IgD-negative memory B cell (primary cell): ENCODE results near the gene KLF7. TPM values are rescaled to one million over a fixed set of nuclear protein-coding genes. Genes with fewer than 3 reads are reported as not detected.
A peak's percentile ranks its signal among the peaks of the same experiment; 100 is the strongest.

ENCODE experiments used
- H3K27ac Mint-ChIP-seq, 3 donors: one replicate each; pipeline ENCODE4 v1.8.0; 2020 to 2022; ENCODE audit warnings: mild to moderate bottlenecking in 3 of 3, mixed read lengths in 3 of 3, moderate library complexity in 1 of 3
- H3K27me3 Mint-ChIP-seq: one replicate; pipeline ENCODE4 v1.8.0; 2021; ENCODE audit warnings: mixed read lengths
- H3K36me3 Mint-ChIP-seq: one replicate; pipeline ENCODE4 v1.8.0; 2020; ENCODE audit warnings: mild to moderate bottlenecking, mixed read lengths
- H3K4me1 Mint-ChIP-seq, 3 donors: one replicate each; pipeline ENCODE4 v1.8.0; 2020 to 2022; ENCODE audit warnings: mixed read lengths in 3 of 3, mild to moderate bottlenecking in 1 of 3
- H3K4me3 Mint-ChIP-seq, 4 donors: one replicate each; pipeline ENCODE4 v1.8.0; 2020 to 2022; ENCODE audit warnings: mild to moderate bottlenecking in 4 of 4, mixed read lengths in 4 of 4, moderate library complexity in 3 of 4
- H3K9me3 Mint-ChIP-seq, 3 donors: one replicate each; pipeline ENCODE4 v1.8.0; 2020 to 2021; ENCODE audit warnings: mixed read lengths in 3 of 3, mild to moderate bottlenecking in 1 of 3
- polyA plus RNA-seq: library from polyadenylated mRNA; unstranded; fragments of 300-500 nt; fragmentation: Illumina TruSeq; gene quantifications from one replicate; pipeline ENCODE4 v1.2.3, GENCODE V29; 2021

KLF7 gene
- polyA plus RNA-seq, result 17.9 TPM

GRCh38 chr2:207165121-207166038 is at the start of gene KLF7:
Gene KLF7, minus strand, starts transcription at chr2:207165948. Its CDS starts 380 bp downstream, at chr2:207165568.
- Mint-ChIP-seq H3K4me1 (peaks cover 26 to 41% (median 28%) of the 10 kb centered on the region in 3 donors), H3K4me3 (peak within 1 kb of the TSS; percentile 95 to 100 (median 96)), H3K36me3 (no peaks in the 10 kb centered on the region), H3K27me3 (no peaks in the 10 kb centered on the region), H3K27ac (peak within 1 kb of the TSS; percentile 98), H3K9me3 (no peaks in the 10 kb centered on the region)

- H3K27me3 Mint-ChIP-seq, result peaks cover 2% of the 10 kb centered on the region
- H3K4me1 Mint-ChIP-seq, result peaks cover 0 to 1% (median 0%) of the 10 kb centered on the region in 3 donors
- no peak overlapping the region for H3K27ac Mint-ChIP-seq
- peaks cover 4% of the 10 kb centered on the region for H3K36me3 Mint-ChIP-seq
- H3K4me3 Mint-ChIP-seq, result no peak overlapping the region
- H3K9me3 Mint-ChIP-seq, result peaks cover 0 to 3% (median 3%) of the 10 kb centered on the region in 3 donors
These were observed 49.6 kb upstream of the KLF7 start for GRCh38 chr2:207215308-207215707.

GRCh38 chr2:207214446-207214845 is 48.7 kb upstream of the KLF7 start:
- H3K27ac Mint-ChIP-seq, result no peak overlapping the region
- peaks cover 0 to 1% (median 0%) of the 10 kb centered on the region in 3 donors for H3K4me1 Mint-ChIP-seq
- H3K36me3 Mint-ChIP-seq, result peaks cover 4% of the 10 kb centered on the region
- peaks cover 2% of the 10 kb centered on the region for H3K27me3 Mint-ChIP-seq
- peaks cover 0 to 3% (median 3%) of the 10 kb centered on the region in 3 donors for H3K9me3 Mint-ChIP-seq
- H3K4me3 Mint-ChIP-seq, result no peak overlapping the region

- Mint-ChIP-seq H3K9me3 (peaks cover 0 to 1% (median 0%) of the 10 kb centered on the region in 3 donors), H3K27ac (no peak overlapping the region), H3K36me3 (peaks cover 1% of the 10 kb centered on the region), H3K27me3 (no peaks in the 10 kb centered on the region), H3K4me3 (no peak overlapping the region), H3K4me1 (no peaks in the 10 kb centered on the region)
These were observed 40.3 kb upstream of the KLF7 start for GRCh38 chr2:207206011-207206410.

- Mint-ChIP-seq H3K4me3 (no peak overlapping the region), H3K4me1 (no peaks in the 10 kb centered on the region), H3K9me3 (peaks cover 0 to 4% (median 0%) of the 10 kb centered on the region in 3 donors), H3K27me3 (no peaks in the 10 kb centered on the region), H3K27ac (no peak overlapping the region), H3K36me3 (peaks cover 1% of the 10 kb centered on the region)
These were observed 39.6 kb upstream of the KLF7 start for GRCh38 chr2:207205173-207205957.

- Mint-ChIP-seq H3K36me3 (peaks cover 1% of the 10 kb centered on the region), H3K27me3 (no peaks in the 10 kb centered on the region), H3K9me3 (peaks cover 0 to 5% (median 2%) of the 10 kb centered on the region in 3 donors), H3K4me1 (no peaks in the 10 kb centered on the region), H3K27ac (no peak overlapping the region), H3K4me3 (no peak overlapping the region)
These were observed 37.3 kb upstream of the KLF7 start for GRCh38 chr2:207203056-207203455.

GRCh38 chr2:207202645-207203044 is 36.9 kb upstream of the KLF7 start:
- Mint-ChIP-seq H3K4me1 (no peaks in the 10 kb centered on the region), H3K36me3 (peaks cover 1% of the 10 kb centered on the region), H3K9me3 (peaks cover 0 to 5% (median 2%) of the 10 kb centered on the region in 3 donors), H3K4me3 (no peak overlapping the region), H3K27ac (no peak overlapping the region), H3K27me3 (peaks cover under 1% of the 10 kb centered on the region)

GRCh38 chr2:207201416-207201815 is 35.7 kb upstream of the KLF7 start:
- H3K4me3 Mint-ChIP-seq, result no peak overlapping the region
- H3K27ac Mint-ChIP-seq, result no peak overlapping the region
- H3K4me1 Mint-ChIP-seq, result no peaks in the 10 kb centered on the region
- peaks cover 4% of the 10 kb centered on the region for H3K27me3 Mint-ChIP-seq
- H3K9me3 Mint-ChIP-seq, result peaks cover 0 to 7% (median 5%) of the 10 kb centered on the region in 3 donors
- no peaks in the 10 kb centered on the region for H3K36me3 Mint-ChIP-seq

GRCh38 chr2:207200136-207200535 is 34.4 kb upstream of the KLF7 start:
- Mint-ChIP-seq H3K4me1 (no peaks in the 10 kb centered on the region), H3K9me3 (peaks cover 0 to 7% (median 5%) of the 10 kb centered on the region in 3 donors), H3K27me3 (peaks cover 4% of the 10 kb centered on the region), H3K4me3 (no peak overlapping the region), H3K27ac (no peak overlapping the region), H3K36me3 (no peaks in the 10 kb centered on the region)

GRCh38 chr2:207194028-207194427 is 28.3 kb upstream of the KLF7 start:
- H3K36me3 Mint-ChIP-seq, result no peaks in the 10 kb centered on the region
- peaks cover 11% of the 10 kb centered on the region for H3K27me3 Mint-ChIP-seq
- H3K4me1 Mint-ChIP-seq, result no peaks in the 10 kb centered on the region
- H3K9me3 Mint-ChIP-seq, result peaks cover 0 to 5% (median 3%) of the 10 kb centered on the region in 3 donors
- H3K27ac Mint-ChIP-seq, result no peak overlapping the region
- H3K4me3 Mint-ChIP-seq, result no peak overlapping the region

GRCh38 chr2:207188626-207189419 is 23.1 kb upstream of the KLF7 start:
- no peak overlapping the region for H3K27ac Mint-ChIP-seq
- H3K36me3 Mint-ChIP-seq, result no peaks in the 10 kb centered on the region
- H3K4me3 Mint-ChIP-seq, result no peak overlapping the region
- H3K27me3 Mint-ChIP-seq, result peaks cover 11% of the 10 kb centered on the region
- peaks cover 0 to 2% (median 0%) of the 10 kb centered on the region in 3 donors for H3K4me1 Mint-ChIP-seq
- H3K9me3 Mint-ChIP-seq, result peaks cover 5 to 9% (median 7%) of the 10 kb centered on the region in 3 donors

- H3K27me3 Mint-ChIP-seq, result peaks cover 4% of the 10 kb centered on the region
- peaks cover 5 to 11% (median 7%) of the 10 kb centered on the region in 3 donors for H3K9me3 Mint-ChIP-seq
These were observed 19.6 kb upstream of the KLF7 start for GRCh38 chr2:207185372-207185771.

GRCh38 chr2:207184768-207185167 is 19.0 kb upstream of the KLF7 start:
- Mint-ChIP-seq H3K4me1 (peaks cover 0 to 2% (median 0%) of the 10 kb centered on the region in 3 donors), H3K36me3 (no peaks in the 10 kb centered on the region), H3K27ac (no peak overlapping the region), H3K4me3 (no peak overlapping the region), H3K9me3 (peaks cover 5 to 11% (median 7%) of the 10 kb centered on the region in 3 donors), H3K27me3 (peaks cover 4% of the 10 kb centered on the region)

More at GRCh38 chr2:207185372-207185771, 19.6 kb upstream of the KLF7 start:
- H3K4me1 Mint-ChIP-seq, result peaks cover 0 to 2% (median 0%) of the 10 kb centered on the region in 3 donors
- H3K27ac Mint-ChIP-seq, result no peak overlapping the region
- H3K36me3 Mint-ChIP-seq, result no peaks in the 10 kb centered on the region
- H3K4me3 Mint-ChIP-seq, result no peak overlapping the region

GRCh38 chr2:207184348-207184747 is 18.6 kb upstream of the KLF7 start:
- peaks cover 5 to 11% (median 7%) of the 10 kb centered on the region in 3 donors for H3K9me3 Mint-ChIP-seq
- no peaks in the 10 kb centered on the region for H3K36me3 Mint-ChIP-seq
- H3K4me3 Mint-ChIP-seq, result no peak overlapping the region
- peaks cover 0 to 2% (median 0%) of the 10 kb centered on the region in 3 donors for H3K4me1 Mint-ChIP-seq
- H3K27me3 Mint-ChIP-seq, result peaks cover 4% of the 10 kb centered on the region
- H3K27ac Mint-ChIP-seq, result no peak overlapping the region
